ENCODE results near the gene LYRM9. TPM values are rescaled to one million over a fixed set of nuclear protein-coding genes. Genes with fewer than 3 reads are reported as not detected.

LYRM9 gene
- total and polyA plus RNA-seq, 2 donors from 2014 or later, result 21.7 to 29.1 TPM

DNA sequence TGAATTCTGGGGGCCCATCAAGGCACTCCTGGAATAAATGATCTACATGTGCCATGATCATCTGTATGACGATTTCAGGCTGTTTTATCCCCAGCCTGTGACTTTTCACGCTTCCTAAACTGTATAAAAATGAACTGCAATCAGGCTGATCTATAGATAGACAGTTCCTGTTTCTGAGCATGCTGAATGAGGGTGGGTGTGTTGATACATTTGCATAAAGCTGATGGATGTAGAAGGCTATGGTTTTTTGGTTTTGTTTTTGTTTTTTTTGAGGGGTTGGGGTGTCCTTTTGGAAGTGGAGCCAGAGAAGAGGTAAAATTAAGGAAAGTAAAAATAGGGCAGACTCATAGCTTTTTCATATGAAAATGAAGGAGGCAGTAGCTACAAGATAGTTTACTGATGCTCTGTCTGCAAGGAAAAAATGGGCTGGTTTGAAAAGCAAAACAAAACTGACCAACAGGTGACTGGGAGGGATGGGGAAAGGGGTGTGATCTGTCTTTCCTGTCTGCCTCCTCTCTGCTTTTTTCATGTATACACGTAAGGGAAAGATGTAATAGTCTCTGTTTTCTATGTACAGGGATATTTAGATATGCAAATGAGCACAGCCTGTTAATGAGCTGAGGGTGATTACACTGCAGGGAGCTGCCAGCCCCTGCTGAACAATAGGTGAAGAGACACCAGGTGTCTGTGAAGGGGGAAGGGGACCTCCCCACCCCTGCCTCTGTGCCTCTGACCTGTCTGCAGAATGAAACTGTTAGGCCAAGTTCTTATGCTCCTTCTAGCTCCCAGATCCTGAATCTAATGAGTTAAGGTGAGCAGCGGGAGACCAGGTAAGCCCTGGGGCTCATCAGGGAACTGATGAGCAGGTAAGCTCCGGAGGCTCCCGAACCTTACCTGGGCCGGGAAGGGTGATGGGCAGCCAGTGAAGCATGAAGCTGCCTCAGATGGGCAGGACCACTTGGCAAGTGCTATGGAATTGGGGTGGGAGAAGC, 46.6 kb upstream of the LYRM9 start:
- no peaks in the 10 kb centered on the region for H3K27me3 ChIP-seq (ENCODE audit: control insufficient read depth, insufficient read depth, low read length)
- DNase-seq, result no peak
- intact Hi-C loops (cut with DNase I), result no loop called here
- FAIRE-seq, result no peak
- H3K36me3 ChIP-seq (ENCODE audit: control insufficient read depth in 2 of 3, insufficient read depth in 3 of 3, low read length in 3 of 3), result no peaks in the 10 kb centered on the region
- H3K4me3 ChIP-seq (ENCODE audit: low read length in 3 of 3), result no peak overlapping the region
- no peaks in the 10 kb centered on the region for H3K9me3 ChIP-seq (ENCODE audit: control insufficient read depth in 2 of 3, insufficient read depth in 1 of 3, low read length in 3 of 3)
- TF ChIP-seq, protein P1, sequence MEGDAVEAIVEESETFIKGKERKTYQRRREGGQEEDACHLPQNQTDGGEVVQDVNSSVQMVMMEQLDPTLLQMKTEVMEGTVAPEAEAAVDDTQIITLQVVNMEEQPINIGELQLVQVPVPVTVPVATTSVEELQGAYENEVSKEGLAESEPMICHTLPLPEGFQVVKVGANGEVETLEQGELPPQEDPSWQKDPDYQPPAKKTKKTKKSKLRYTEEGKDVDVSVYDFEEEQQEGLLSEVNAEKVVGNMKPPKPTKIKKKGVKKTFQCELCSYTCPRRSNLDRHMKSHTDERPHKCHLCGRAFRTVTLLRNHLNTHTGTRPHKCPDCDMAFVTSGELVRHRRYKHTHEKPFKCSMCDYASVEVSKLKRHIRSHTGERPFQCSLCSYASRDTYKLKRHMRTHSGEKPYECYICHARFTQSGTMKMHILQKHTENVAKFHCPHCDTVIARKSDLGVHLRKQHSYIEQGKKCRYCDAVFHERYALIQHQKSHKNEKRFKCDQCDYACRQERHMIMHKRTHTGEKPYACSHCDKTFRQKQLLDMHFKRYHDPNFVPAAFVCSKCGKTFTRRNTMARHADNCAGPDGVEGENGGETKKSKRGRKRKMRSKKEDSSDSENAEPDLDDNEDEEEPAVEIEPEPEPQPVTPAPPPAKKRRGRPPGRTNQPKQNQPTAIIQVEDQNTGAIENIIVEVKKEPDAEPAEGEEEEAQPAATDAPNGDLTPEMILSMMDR (IDR thresholded peaks at IDR 0.05; ENCODE audit: borderline replicate concordance, extremely low read depth, insufficient read depth), result no peak
- H3K9ac ChIP-seq (ENCODE audit: low read length in 3 of 3), result no peak overlapping the region
- H3K4me1 ChIP-seq (ENCODE audit: control insufficient read depth in 2 of 3, insufficient read depth in 2 of 3, low read depth in 1 of 3, low read length in 3 of 3), result no peaks in the 10 kb centered on the region
- no peak overlapping the region for H3K27ac ChIP-seq (ENCODE audit: low read depth in 2 of 2, low read length in 2 of 2)

DNA sequence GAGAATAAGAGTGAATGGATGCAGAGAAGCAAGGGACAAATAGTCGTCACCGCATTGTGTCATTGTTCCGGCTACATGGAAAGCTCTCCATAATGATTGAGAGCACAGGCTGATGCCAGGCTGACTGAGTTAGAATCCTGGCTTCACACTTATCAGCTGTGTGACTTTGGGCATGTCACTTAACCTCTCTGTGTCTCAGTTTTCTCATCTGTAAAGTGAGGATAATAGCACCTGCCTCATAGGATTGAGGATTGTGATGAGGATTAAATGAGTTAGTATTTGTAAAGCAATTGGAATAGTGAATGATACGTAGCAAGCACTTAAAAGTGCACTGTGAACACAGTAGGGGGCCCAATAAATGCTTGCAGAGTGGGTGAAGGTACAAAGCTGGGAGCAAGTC, 45.7 kb upstream of the LYRM9 start:
- FAIRE-seq, result no peak
- TF ChIP-seq, protein P1 (IDR thresholded peaks at IDR 0.05; ENCODE audit: borderline replicate concordance, extremely low read depth, insufficient read depth), result no peak

DNA sequence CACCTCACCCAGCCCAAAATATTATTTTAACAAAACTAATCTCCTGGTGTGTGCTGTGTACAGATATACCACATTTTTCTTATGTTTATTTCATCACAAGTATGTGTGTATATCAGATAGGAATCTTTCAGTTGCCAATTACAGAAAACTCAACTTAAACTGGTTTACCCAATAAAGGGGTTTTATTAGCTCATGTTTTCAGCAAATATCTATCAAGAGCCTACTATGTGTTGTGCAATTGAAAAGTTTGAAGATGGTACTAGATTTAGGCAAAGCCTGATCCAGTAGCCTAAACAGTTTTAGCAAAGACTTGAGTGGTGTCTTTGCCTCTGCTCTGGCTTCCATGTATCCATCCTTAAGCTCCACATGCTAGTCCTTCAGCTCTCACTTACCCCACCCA, 45.1 kb upstream of the LYRM9 start:
- no peak overlapping the region for H3K4me3 ChIP-seq (ENCODE audit: low read length in 3 of 3)
- no peak overlapping the region for H3K27ac ChIP-seq (ENCODE audit: low read depth in 2 of 2, low read length in 2 of 2)
- TF ChIP-seq, protein P1 (IDR thresholded peaks at IDR 0.05; ENCODE audit: borderline replicate concordance, extremely low read depth, insufficient read depth), result no peak

More for the DNA sequence above, 45.7 kb upstream of the LYRM9 start:
- Histone ChIP-seq H3K4me3 (ENCODE audit: low read length in 3 of 3) (no peak overlapping the region), H3K27ac (ENCODE audit: low read depth in 2 of 2, low read length in 2 of 2) (no peak overlapping the region), H3K27me3 (ENCODE audit: control insufficient read depth, insufficient read depth, low read length) (no peaks in the 10 kb centered on the region), H3K4me1 (ENCODE audit: control insufficient read depth in 2 of 3, insufficient read depth in 2 of 3, low read depth in 1 of 3, low read length in 3 of 3) (no peaks in the 10 kb centered on the region), H3K9ac (ENCODE audit: low read length in 3 of 3) (no peak overlapping the region), H3K9me3 (ENCODE audit: control insufficient read depth in 2 of 3, insufficient read depth in 1 of 3, low read length in 3 of 3) (no peaks in the 10 kb centered on the region), H3K36me3 (ENCODE audit: control insufficient read depth in 2 of 3, insufficient read depth in 3 of 3, low read length in 3 of 3) (no peaks in the 10 kb centered on the region)
- no peak for DNase-seq
- intact Hi-C loops (cut with DNase I), result no loop called here

More for the DNA sequence above, 45.1 kb upstream of the LYRM9 start:
- H3K4me1 ChIP-seq (ENCODE audit: control insufficient read depth in 2 of 3, insufficient read depth in 2 of 3, low read depth in 1 of 3, low read length in 3 of 3), result no peaks in the 10 kb centered on the region
- no peaks in the 10 kb centered on the region for H3K36me3 ChIP-seq (ENCODE audit: control insufficient read depth in 2 of 3, insufficient read depth in 3 of 3, low read length in 3 of 3)
- H3K9me3 ChIP-seq (ENCODE audit: control insufficient read depth in 2 of 3, insufficient read depth in 1 of 3, low read length in 3 of 3), result no peaks in the 10 kb centered on the region
- intact Hi-C loops (cut with DNase I), result no loop called here
- no peak for FAIRE-seq
- DNase-seq, result no peak
- no peaks in the 10 kb centered on the region for H3K27me3 ChIP-seq (ENCODE audit: control insufficient read depth, insufficient read depth, low read length)
- H3K9ac ChIP-seq (ENCODE audit: low read length in 3 of 3), result no peak overlapping the region
